IPS-18c (cell line): ENCODE measurements around the gene GREB1L.
"Not testable (repeated sequence)": the region's sequence is repeated elsewhere in the genome, so short reads cannot be mapped to it uniquely, and the experiment has no call there.

Experiments used
- H3K4me3 ChIP-seq: 2 replicates; pipeline ENCODE4 v1.7.0; 2013; ENCODE audit warnings: low read depth, mild to moderate bottlenecking, low read length, moderate library complexity; ENCODE audit not compliant: insufficient read depth
- H3K9me3 ChIP-seq: one replicate; pipeline ENCODE4 v1.6.1; 2013; ENCODE audit warnings: mild to moderate bottlenecking, low read length, moderate library complexity; ENCODE audit not compliant: control insufficient read depth, insufficient read depth

The GREB1L gene

DNA sequence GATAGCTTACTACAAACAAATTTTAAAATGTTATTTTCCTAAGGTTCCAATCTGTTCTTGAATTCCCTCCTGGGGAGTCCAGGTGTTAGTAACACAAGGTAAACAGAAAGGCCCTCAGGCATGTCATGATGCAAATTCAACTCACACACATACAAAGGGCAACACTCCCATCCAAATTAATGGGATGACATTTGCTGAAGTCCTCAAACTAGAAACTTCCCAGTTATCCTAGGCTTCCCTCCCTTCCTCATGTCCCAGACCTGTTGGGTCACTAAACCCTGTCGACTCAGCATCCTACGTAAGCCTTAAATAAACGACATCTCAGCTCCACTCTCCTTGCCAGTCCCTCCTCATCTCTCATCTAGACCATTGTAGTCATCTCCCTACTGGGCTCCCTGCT is 85.1 kb downstream of the GREB1L start:
- Histone ChIP-seq H3K4me3 (no peak overlapping the region), H3K9me3 (no peaks in the 10 kb centered on the region)

- no peaks in the 10 kb centered on the region for H3K9me3 ChIP-seq
- H3K4me3 ChIP-seq = no peak overlapping the region
Measured at GRCh38 chr18:21330122-21330701, 88.2 kb downstream of the GREB1L start.

- Histone ChIP-seq H3K9me3 (no peaks in the 10 kb centered on the region), H3K4me3 (no peak overlapping the region)
Measured at GRCh38 chr18:21331065-21331464, 89.0 kb downstream of the GREB1L start.

DNA sequence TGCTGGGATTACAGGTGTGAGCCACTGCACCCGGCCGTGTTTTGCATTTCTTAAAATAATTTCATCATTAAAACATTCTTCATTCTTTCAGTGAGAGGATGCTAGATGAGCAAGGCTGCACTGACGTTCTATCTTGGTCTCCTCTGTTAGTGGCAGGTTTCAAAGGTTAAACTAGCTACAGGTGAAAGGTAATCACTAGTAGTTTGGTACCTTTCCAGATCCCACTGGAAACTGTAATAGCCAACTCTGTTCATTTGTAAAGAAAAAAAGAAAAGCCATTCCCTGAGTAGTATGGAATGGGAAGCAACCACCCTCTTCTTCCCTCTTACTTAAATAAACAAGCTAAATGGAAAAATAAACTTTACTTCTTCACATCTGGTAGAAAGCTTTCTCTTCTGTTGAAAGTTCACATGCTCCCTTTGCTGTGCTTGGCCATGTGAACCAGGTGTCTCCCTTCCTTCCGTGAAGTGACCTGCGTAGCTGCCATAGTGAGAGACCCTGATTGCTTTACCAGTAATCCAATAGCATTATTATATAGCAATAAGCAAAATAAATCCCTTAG is 94.0 kb downstream of the GREB1L start:
- Histone ChIP-seq H3K4me3 (no peak overlapping the region), H3K9me3 (no peaks in the 10 kb centered on the region)

DNA sequence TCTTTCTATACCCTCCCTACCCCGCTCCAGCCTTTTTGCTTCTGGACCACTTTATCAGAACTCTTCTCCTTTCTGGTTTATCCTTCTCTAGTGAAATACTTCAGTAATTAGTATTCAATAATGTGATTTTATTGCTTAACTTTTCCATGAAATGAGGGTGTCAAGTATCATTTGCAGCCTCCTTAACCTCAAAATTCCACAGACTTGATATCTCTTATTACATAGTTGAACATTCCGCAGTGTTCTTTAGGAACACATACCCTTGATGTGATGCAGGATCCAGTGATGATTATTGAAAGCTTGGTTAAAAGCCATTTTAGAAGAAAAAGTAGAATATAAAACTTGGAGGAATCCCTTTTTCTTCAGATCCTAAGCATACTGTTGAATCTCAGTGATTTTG is 94.8 kb downstream of the GREB1L start:
- H3K4me3 ChIP-seq = no peak overlapping the region

GRCh38 chr18:21341141-21341540 is 99.1 kb downstream of the GREB1L start:
- Histone ChIP-seq H3K4me3 (no peak overlapping the region), H3K9me3 (no peaks in the 10 kb centered on the region)

More for the DNA sequence above, 94.8 kb downstream of the GREB1L start:
- no peaks in the 10 kb centered on the region for H3K9me3 ChIP-seq

DNA sequence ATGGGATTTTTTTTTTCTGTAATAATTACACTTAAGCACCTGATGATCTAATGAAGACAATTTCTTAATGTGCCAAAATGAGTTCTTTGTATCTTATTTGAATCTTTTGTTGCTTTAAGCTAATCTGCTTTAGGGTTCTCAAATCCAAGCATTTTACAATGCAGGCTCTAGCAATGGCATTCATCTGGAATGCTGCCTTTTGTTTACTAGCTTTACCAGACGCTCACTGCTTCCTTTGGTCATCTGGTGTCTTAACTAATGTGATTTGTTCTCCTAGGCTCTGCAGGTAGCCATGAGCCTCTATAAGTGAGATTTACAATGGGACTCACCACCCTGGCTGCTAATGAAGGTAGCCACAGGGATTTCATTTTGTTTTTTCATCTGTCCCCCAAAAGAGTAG is 100.3 kb downstream of the GREB1L start:
- Histone ChIP-seq H3K4me3 (no peak overlapping the region), H3K9me3 (no peaks in the 10 kb centered on the region)

- no peak overlapping the region for H3K4me3 ChIP-seq
- no peaks in the 10 kb centered on the region for H3K9me3 ChIP-seq
Measured at GRCh38 chr18:21344860-21345259, 102.8 kb downstream of the GREB1L start.

DNA sequence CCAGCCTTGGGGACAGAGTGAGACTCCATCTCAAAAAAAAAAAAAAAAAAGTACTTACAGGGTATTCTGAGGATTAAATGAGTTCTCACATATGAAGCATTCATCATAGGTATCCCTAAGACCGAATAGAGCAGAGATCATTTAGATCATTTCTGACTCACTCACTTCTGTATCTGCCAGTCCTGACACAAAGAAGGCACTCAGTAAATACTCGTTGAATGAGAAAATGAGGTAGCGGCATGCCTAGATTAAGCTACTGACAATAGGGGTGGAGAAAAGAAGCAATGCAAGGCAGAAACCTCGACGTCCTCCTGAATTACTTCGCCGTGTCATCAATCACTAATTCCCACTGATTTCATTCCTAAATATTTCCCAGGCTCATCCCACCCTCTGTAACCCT is 103.8 kb downstream of the GREB1L start:
- no peaks in the 10 kb centered on the region for H3K9me3 ChIP-seq
- no peak overlapping the region for H3K4me3 ChIP-seq

DNA sequence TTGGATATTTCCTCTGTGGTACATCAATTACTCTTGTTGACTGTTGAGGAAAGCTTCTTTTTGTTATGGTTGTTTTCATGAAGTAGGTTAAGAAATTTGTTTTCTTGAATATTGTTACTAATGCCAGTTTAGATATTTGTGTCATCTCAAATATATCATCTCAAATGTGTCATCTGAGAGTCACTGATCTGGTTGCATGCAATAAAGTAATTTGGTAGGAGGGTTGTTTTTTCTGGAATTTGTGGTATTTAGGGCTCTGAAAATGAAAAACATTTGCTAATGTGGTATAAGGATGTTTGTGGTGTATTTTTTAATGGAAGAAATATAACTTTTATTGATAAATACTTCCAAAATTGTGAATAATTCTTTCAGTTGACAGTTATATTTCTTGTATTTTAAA is 117.7 kb downstream of the GREB1L start:
- no peak overlapping the region for H3K4me3 ChIP-seq
- no peaks in the 10 kb centered on the region for H3K9me3 ChIP-seq

- Histone ChIP-seq H3K9me3 (no peaks in the 10 kb centered on the region), H3K4me3 (no peak overlapping the region)
Measured at GRCh38 chr18:21361307-21361880, 119.4 kb downstream of the GREB1L start.

DNA sequence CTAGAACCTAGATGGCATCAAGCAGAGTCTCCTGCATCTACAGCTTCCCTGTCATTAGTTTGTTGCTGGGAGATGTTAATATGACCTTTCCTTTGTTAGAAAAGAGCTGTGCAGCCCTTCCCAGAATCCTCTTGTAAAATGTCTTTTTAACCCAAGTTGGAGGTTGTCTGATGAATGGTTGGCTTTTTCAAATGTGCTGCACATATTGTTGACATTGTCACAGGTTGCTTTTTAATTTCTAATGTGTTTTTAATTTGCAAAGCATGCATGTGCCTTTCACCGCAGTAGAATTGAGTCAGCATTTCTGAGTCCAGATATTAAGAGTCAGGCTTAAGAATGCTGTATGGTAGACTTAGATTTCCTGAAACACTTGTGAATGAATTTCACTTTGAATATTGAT is 120.8 kb downstream of the GREB1L start:
- no peak overlapping the region for H3K4me3 ChIP-seq
- H3K9me3 ChIP-seq = no peaks in the 10 kb centered on the region

- H3K4me3 ChIP-seq = no peak overlapping the region
- H3K9me3 ChIP-seq = no peaks in the 10 kb centered on the region
Measured at GRCh38 chr18:21363348-21363747, 121.3 kb downstream of the GREB1L start.

GRCh38 chr18:21364471-21364870 is 122.4 kb downstream of the GREB1L start:
- Histone ChIP-seq H3K9me3 (no peaks in the 10 kb centered on the region), H3K4me3 (no peak overlapping the region; the same call in 1 of the 2 replicates)

DNA sequence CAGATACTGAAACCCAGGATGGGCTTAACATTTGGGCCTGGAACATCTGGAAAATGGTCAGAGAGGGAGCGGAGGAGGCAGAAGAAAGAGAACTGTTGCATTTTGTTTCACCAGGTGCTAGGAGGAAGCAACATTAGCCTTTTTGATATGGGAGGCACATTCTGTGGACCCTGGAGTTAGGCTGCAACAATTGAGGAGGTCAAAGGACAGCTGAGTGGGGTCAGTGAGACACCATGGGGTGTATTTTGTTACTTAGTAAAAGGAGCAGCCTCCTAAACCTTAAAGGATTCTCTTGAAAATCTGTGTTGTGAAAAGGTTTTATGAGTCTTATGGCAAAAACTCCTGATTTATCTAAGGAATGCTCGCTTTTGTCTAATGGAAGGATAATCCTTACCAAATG is 124.9 kb downstream of the GREB1L start:
- Histone ChIP-seq H3K4me3 (no peak overlapping the region), H3K9me3 (no peaks in the 10 kb centered on the region)

DNA sequence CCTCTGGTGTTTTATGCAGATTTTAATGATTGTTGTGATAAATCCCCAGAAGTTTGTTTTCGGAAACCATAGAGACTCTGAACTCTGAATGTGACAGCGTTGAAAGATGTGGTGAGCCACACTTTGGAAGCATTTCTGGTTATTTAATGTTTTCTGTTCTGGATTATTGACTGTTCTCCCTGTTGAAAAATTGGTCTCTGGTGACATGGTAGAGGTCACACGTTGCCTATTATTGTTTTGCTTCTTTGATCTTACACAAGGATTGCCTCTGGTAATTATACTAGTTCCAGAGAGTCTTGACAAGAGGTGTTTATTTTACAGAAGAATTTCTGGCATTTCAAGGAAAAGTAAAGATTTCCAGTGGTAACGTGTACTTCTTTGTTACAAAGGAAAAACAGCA is 127.1 kb downstream of the GREB1L start:
- Histone ChIP-seq H3K4me3 (no peak overlapping the region), H3K9me3 (no peaks in the 10 kb centered on the region)

- H3K4me3 ChIP-seq, H3K9me3 ChIP-seq: not testable (repeated sequence)
Measured at GRCh38 chr18:21369597-21369996, 127.6 kb downstream of the GREB1L start.

DNA sequence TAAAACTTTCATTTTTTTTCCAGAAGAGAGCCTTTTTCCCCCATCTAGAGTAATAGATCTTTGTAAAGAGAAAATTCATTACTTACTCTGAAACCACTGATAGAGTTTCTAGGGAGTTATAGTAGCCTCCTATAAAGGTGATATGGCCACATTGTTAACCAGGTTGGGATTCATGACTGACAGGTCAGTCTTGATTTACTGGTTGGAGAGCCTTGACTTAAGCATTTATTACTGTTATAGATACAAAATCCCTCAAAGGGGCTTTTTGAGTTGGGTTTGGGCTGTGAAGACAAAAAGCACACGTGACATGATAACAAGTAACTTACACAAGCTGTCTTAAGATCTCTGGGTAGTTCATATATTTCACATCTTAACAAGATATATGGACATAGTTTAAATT is 141.0 kb downstream of the GREB1L start:
- Histone ChIP-seq H3K9me3 (no peaks in the 10 kb centered on the region), H3K4me3 (no peak overlapping the region)
